Gastroesophageal sphincter (tissue), 3 donors: ENCODE measurements around the gene CELA2A.

Experiments
- CTCF ChIP-seq, 4 experiments: fragments of 200-600 bp in 2 of 4; fragments of 450-650 bp in 2 of 4; sonication (generic) in 1 of 4; IDR thresholded peaks; one replicate each; pipeline ENCODE4 v1.5.1; 2017 to 2019; ENCODE audit warnings: antibody characterized with exemption in 4 of 4, mild to moderate bottlenecking in 2 of 4, moderate library complexity in 2 of 4
- POLR2A ChIP-seq, 2 donors: fragments of 450-650 bp; IDR thresholded peaks; one replicate each; pipeline ENCODE4 v1.6.1; 2017; ENCODE audit warnings: antibody characterized with exemption in 2 of 2, mild to moderate bottlenecking in 2 of 2, moderate library complexity in 1 of 2
- POLR2AphosphoS5 ChIP-seq: sonication (generic); formaldehyde crosslinking; IDR thresholded peaks from one replicate; pipeline ENCODE4 v1.6.1; 2017; ENCODE audit warnings: antibody characterized with exemption

GRCh38 chr1:15457585-15457984 lies 1.1 kb downstream of the CELA2A start:
- TF ChIP-seq CTCF (IDR thresholded peaks at IDR 0.05) = no peak
- TF ChIP-seq POLR2A (IDR thresholded peaks at IDR 0.05) = no peak
- TF ChIP-seq POLR2AphosphoS5 = no peak
